ENCODE measurements around the gene CLEC2L. TPM values are rescaled to one million over a fixed set of nuclear protein-coding genes. Genes with fewer than 3 reads are reported as not detected.

Gene CLEC2L
- total RNA-seq, 1 donor from 2014 or later, result not detected

GRCh38 chr7:139573871-139574270, 50.4 kb downstream of the CLEC2L start:
- DNase-seq (ENCODE audit: low read depth), result no peak
- no peak for TF ChIP-seq CTCF (conservative IDR thresholded peaks at IDR 0.05; ENCODE audit: low read depth, low read length)
- no peak overlapping the region for H3K4me3 ChIP-seq (ENCODE audit: low read depth, low read length)

- no peak overlapping the region for H3K4me3 ChIP-seq (ENCODE audit: low read depth, low read length)
- no peak for TF ChIP-seq CTCF (conservative IDR thresholded peaks at IDR 0.05; ENCODE audit: low read depth, low read length)
- no peak for DNase-seq (ENCODE audit: low read depth)
Measured at GRCh38 chr7:139574618-139575337, 51.3 kb downstream of the CLEC2L start.

- no peak overlapping the region for H3K4me3 ChIP-seq (ENCODE audit: low read depth, low read length)
- TF ChIP-seq CTCF (conservative IDR thresholded peaks at IDR 0.05; ENCODE audit: low read depth, low read length), result no peak
- DNase-seq (ENCODE audit: low read depth), result no peak
Measured at GRCh38 chr7:139575338-139575680, 51.8 kb downstream of the CLEC2L start.

- no peak for DNase-seq (ENCODE audit: low read depth)
- no peak for TF ChIP-seq CTCF (conservative IDR thresholded peaks at IDR 0.05; ENCODE audit: low read depth, low read length)
- no peak overlapping the region for H3K4me3 ChIP-seq (ENCODE audit: low read depth, low read length)
Measured at GRCh38 chr7:139576179-139576973, 52.9 kb downstream of the CLEC2L start.

GRCh38 chr7:139580435-139580834, 57.0 kb downstream of the CLEC2L start:
- DNase-seq (ENCODE audit: low read depth), result no peak
- H3K4me3 ChIP-seq (ENCODE audit: low read depth, low read length), result no peak overlapping the region
- TF ChIP-seq CTCF (conservative IDR thresholded peaks at IDR 0.05; ENCODE audit: low read depth, low read length), result no peak

GRCh38 chr7:139582130-139582650, 58.7 kb downstream of the CLEC2L start:
- no peak for DNase-seq (ENCODE audit: low read depth)
- TF ChIP-seq CTCF (conservative IDR thresholded peaks at IDR 0.05; ENCODE audit: low read depth, low read length), result no peak
- no peak overlapping the region for H3K4me3 ChIP-seq (ENCODE audit: low read depth, low read length)

Data from epithelial cell of proximal tubule (primary cell).